GM19351 (cell line): Measurements from ENCODE around the gene MAGEB6B.
"Not testable (repeated sequence)": the region's sequence is repeated elsewhere in the genome, so short reads cannot be mapped to it uniquely, and the experiment has no call there.

ENCODE experiments used
- ATAC-seq: cut with Tn5 transposase; IDR thresholded peaks from one replicate; pipeline ENCODE4 v1.9.1; 2021; ENCODE audit warnings: mild to moderate bottlenecking, moderate library complexity; ENCODE audit not compliant: unreplicated experiment

The MAGEB6B gene

GRCh38 chrX:26160301-26160700 is at the start of gene MAGEB6B:
Gene MAGEB6B (plus strand): TSS chrX:26160601. CDS start chrX:26160601, 0 bp downstream.
- no peak for ATAC-seq

- no peak for ATAC-seq
Observed at GRCh38 chrX:26138274-26138673, 22.1 kb upstream of the MAGEB6B start, which contains the start of gene MAGEB18. Gene MAGEB18 (plus strand): TSS chrX:26138343. CDS start chrX:26138986, 643 bp downstream.

GRCh38 chrX:26146024-26146423 is 14.4 kb upstream of the MAGEB6B start:
- no peak for ATAC-seq

GRCh38 chrX:26192204-26192603 is 31.8 kb downstream of the MAGEB6B start, which contains the start of gene MAGEB6:
Gene MAGEB6 (plus strand): TSS chrX:26192440. CDS start chrX:26193847, 1,407 bp downstream.
- no peak for ATAC-seq

GRCh38 chrX:26203561-26203960 is 43.2 kb downstream of the MAGEB6B start:
- ATAC-seq: no peak

GRCh38 chrX:26204717-26205116 is 44.3 kb downstream of the MAGEB6B start:
- not testable (repeated sequence) for ATAC-seq

GRCh38 chrX:26208012-26208411 is 47.6 kb downstream of the MAGEB6B start:
- ATAC-seq: no peak
